HG02884 (cell line): Measurements from ENCODE around the gene SMCO4.
A peak's percentile ranks its signal among the peaks of the same experiment; 100 is the strongest.
"Not testable (repeated sequence)": the region's sequence is repeated elsewhere in the genome, so short reads cannot be mapped to it uniquely, and the experiment has no call there.

Experiments used
- ATAC-seq: cut with Tn5 transposase; IDR thresholded peaks from one replicate; pipeline ENCODE4 v1.9.1; 2021; ENCODE audit warnings: mild to moderate bottlenecking, moderate library complexity; ENCODE audit not compliant: unreplicated experiment

SMCO4 gene

DNA sequence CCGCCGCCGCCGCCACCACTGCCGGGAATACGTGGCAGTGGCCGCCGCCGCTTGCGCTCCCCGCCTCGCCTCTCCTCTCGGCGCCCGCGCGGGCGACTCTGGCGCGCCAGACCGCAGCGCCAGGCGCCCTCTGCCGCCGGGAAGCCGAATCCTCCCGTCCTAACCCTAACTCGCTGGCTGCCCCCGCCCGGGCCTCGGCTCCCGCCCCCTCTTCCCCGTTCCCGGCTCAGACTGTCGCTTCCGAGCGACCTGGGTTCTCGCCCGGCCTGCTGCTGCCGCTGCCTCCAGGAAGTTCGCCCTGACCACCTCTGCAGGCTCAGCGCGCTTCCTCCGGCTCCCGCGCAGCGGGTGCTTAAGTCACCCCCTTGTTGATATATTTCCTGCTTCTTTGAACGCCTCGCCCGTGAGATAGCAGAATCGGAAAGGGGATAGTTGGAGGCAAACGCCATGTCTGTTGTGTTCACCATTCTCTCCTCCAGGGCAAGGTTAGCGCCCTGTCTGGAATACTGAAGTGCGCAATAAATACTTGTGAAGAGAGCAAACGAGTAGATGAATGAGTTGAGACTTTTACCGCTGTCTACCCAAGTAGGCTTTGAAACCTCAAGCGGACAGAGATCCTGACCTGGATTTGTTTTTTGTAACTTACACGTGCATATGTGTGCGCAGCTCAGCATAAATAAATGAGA is at the start of gene SMCO4:
TSS of gene SMCO4 (minus strand) at position 100 of the 686 bp plus-strand sequence. CDS start 64,202 bp downstream, outside the sequence.
- peak; percentile 73 for ATAC-seq

- ATAC-seq: peak; percentile 83
Observed at GRCh38 chr11:93591247-93591898, 48.2 kb upstream of the SMCO4 start.

GRCh38 chr11:93589347-93589746 is 46.2 kb upstream of the SMCO4 start:
- no peak for ATAC-seq

DNA sequence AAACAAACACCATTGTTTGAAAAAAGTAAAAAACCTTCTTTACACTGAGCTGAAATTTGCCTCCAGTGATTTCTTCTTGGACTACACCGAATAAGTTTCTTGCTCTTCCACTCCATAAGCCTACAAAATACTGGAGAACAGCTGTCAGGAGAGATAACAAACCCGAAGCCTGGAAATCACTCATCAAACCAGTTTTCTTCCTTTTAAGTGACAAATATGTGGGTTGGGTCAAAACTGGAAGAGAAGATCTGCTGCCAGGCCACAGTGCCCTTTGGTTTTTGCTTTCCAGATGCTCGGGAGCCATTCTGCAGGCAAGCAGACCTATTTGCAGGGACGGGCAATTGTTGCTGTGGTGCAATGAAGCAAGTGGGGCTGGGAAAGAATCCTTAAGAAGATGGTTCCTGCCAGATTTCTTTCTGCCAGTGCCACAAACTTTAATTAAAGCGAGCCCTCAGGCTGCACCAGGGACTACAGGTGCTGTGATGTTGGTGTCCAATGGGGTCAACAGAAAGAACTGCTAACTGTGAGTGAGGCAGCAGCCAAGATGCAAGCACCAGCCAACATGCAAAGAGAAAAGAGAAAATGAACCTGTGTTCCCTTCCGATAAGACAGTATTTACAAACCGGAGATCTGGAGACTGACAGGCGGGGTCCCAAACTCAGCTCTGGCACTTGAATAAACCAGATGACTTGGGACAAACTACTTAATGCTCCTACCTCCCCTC is 44.8 kb upstream of the SMCO4 start:
- ATAC-seq: no peak

DNA sequence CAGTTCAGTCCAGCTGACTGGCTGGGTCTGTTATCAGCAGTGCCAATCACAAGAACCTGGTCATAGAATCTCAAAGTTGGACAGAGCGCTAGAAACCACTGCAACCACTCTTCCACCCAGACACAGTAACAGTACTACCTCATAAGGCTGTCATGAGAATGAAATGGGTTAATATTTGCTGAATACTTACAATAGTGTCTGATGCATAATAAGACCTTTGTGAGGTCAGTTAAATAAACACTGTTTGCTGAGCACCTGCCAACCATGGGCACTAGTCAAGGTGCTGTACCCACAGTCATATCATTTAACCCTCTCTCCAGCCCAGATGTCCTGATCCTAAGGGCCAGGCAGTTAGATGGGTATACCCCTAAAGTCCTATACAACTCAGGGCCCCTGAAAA is 44.2 kb upstream of the SMCO4 start:
- not testable (repeated sequence) for ATAC-seq

GRCh38 chr11:93585758-93586157 is 42.6 kb upstream of the SMCO4 start:
- ATAC-seq: no peak

DNA sequence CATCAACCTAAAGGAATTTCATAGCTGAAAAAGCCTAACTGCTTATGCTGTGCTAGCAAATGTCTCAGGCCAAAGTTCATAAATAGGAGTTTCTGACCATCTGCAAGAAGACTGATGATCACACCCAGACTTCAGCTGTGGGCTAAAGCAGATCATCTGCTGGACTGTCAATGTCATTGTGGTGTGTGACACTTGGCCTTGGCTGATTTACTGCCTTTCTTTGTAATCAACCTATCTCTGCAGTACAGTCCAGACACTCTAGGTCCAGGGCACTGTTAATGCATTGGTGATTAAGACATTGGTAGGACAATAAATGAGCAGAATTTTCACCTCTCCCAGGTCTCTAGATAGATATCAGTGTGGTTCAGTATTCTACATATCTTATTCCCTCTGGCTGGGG is 40.3 kb upstream of the SMCO4 start:
- no peak for ATAC-seq

DNA sequence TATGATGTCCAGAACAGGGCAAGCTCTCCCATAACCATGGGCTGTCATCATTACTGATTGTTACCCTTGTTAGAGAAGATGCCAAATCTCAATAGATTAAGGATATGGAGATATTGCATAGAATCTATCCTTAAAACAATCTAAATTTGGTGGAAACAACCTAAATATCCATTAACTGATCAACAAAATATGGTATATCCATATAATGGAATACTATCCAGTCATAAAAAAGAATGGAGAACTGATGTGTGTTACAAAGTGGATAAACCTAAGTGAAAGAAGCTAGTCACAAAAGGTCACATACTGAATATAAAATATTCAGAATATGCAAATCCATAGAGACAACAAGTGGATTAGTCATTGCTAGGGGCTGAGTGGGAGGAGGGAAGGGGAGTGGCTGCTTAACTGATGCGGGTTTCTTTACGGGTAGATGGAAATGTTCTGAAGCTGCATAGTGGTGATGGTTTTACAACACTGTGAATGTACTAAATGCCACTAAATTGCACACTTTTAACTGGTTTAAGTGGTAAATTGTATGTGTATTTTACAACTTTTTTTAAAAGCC is 36.1 kb upstream of the SMCO4 start:
- no peak for ATAC-seq

DNA sequence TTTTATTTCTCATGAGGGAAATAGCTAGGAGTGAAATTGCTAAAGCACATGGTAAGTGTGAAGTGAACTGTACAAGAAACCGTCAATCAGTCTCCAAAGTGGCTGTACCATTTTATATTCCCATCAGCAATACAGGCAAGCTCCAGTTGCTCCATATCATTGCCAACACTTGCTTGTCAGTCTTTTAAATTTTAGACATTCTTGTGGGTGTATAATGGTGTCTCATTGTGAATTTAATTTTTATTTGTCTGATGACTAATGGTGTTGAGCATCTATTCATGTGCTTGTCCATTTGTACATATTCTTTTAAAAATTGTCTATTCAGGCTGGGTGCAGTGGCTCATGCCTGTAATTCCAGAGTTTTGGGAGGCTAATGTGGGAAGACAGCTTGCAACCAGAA is 34.1 kb upstream of the SMCO4 start:
- ATAC-seq: no peak

DNA sequence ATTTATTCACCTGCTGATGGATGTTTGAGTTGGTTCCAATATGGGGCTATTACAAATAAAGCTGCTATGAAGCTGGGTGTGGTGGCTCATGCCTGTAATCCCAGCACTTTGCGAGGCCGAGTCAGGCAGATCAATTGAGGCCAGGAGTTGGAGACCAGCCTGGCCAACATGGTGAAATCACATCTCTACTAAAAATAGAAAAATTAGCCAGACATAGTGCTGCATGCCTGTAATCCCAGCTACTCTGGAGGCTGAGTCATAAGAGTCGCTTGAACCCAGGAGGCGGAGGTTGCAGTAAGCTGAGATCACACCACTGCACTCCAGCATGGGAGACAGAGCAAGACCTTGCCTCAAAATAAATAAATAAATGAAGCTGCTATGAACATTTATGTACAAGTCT is 33.7 kb upstream of the SMCO4 start:
- not testable (repeated sequence) for ATAC-seq

DNA sequence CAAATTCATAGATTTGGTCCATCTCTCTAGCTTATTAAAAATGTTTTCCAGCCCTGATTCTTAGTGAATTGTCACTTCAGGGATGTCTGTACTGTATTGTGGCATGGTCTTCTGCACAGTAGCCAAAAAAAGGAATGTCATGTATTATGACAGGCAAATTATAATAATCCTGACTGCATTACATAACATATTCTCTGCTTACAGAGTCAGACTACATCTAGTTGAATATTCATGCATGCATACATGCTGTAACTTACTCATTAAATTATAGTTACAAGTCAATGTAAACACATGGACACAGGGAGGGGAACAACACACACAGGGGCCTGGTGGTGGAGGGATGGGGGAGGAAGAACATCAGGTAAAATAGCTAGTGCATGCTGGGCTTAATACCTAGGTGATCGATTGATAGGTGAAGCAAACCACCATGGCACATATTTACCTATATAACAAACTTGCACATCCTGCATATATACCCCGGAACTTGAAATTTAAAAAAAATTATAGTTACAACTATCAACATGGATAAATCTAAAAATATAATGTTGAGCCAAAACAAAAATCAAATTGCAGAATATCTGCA is 31.5 kb upstream of the SMCO4 start:
- ATAC-seq: no peak

DNA sequence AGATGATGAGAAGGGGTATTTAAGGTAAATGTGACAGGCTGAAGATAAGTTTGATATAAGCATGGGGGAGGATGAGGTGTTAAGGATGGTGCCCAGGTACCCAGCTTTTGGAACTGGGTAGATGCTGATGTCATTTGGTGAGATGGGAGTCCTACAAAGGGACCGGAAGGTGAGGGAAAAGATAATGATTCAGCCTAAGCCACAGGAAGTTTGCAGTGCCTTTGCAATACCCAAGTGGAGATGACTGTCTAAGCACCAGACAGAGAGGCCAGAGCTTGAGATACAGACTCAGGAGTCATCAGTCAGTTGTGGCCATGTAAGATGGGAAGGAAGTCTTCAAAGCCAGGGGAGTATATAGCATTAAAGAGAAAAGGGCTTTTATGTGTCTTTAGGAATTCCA is 30.0 kb upstream of the SMCO4 start:
- no peak for ATAC-seq

DNA sequence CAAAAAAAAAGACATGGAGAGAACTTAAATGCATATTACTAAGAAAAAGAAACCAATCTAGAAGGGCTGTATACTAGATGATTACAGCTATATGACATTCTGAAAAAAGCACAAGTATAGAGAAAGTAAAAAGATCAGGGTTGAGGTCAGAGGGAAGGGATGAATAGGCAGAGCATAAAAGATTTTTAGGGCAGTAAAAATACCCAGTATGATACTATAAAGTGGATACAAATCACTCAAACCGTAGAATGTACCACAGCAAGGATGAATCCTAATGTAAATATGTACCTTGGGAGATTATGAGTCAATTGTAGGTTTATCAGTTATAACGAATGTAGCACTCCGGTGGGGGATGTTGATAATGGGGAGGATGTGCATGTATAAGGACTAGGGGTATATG is 29.4 kb upstream of the SMCO4 start:
- no peak for ATAC-seq

DNA sequence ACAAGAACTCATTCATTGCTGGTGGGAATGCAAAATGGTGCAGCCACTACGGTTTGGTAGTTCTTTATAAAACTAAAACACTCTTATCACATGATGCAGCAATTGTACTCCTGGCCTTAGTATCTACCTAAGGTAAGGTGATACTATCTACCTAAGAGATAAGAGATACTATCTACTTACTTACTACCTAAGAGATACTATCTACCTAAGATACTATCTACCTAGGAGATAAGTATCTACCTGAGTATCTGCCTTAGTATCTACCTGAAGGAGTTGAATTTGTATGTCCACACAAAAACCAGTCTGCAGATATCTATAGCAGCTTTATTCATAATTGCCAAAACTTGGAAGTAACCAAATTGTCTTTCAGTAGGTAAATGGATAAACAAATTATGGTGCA is 29.0 kb upstream of the SMCO4 start:
- no peak for ATAC-seq

- ATAC-seq: no peak
Observed at GRCh38 chr11:93571612-93572011, 28.4 kb upstream of the SMCO4 start.

DNA sequence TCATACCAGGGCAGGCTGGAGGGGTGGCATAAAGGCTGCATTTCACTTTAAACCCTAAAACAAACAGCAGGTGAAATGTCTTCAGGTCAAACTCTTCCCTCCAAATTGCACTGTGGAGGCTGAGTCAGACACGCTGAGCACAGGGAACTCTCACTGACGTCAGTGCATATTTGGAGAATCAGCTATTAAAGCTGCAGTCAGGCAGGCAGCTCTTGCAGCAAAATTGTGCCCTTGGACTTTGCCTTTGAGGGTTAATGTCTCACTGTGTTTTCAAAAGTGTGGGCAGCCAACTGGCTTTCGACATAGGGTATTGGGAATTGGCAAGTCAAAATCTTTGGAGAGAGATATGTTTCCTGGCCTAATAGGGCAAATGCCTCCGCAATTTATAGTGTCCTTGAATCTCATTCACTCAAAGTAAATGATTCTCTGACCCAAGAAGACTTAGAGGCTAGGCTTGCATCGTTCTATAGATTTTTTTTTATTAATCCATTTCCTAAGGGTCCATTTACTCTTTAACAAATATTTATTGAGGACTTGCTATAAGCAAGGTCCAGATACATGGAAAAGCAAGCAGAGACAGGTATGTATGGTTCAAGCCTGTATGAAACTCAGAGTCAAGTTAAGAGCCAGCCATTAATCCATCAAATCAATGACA is 27.7 kb upstream of the SMCO4 start:
- no peak for ATAC-seq

GRCh38 chr11:93569496-93569895 is 26.3 kb upstream of the SMCO4 start:
- ATAC-seq: no peak

DNA sequence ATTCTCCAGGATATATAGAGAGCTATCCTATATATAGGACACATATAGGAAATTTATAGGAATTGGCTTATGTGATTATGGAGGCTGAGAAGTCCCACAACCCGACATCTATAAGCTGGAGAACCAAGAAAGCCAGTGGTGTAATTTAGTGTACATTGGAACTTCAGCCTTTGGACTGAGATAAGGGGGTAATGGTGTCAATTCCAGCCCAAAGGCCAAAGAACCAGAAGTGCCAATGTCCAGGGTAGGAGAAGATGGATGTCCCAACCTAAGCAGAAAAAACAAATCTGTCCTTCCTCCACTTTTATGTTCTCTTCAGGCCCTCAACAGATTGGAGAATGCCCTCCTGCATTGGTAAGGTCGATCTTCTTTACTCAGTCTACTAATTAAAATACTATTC is 25.5 kb upstream of the SMCO4 start:
- ATAC-seq: no peak

GRCh38 chr11:93567401-93567895 is 24.3 kb upstream of the SMCO4 start:
- ATAC-seq: no peak

- no peak for ATAC-seq
Observed at GRCh38 chr11:93564895-93565294, 21.7 kb upstream of the SMCO4 start.

GRCh38 chr11:93563857-93564256 is 20.7 kb upstream of the SMCO4 start:
- no peak for ATAC-seq
